Measurements from ENCODE around the gene AP2M1. TPM values are rescaled to one million over a fixed set of nuclear protein-coding genes. Genes with fewer than 3 reads are reported as not detected.

The AP2M1 gene
- total and polyA plus RNA-seq, 2 of the 13 experiments (the other 11 are each of a cell fraction or from before 2014, with no cell fraction given): 126 to 146 TPM

DNA sequence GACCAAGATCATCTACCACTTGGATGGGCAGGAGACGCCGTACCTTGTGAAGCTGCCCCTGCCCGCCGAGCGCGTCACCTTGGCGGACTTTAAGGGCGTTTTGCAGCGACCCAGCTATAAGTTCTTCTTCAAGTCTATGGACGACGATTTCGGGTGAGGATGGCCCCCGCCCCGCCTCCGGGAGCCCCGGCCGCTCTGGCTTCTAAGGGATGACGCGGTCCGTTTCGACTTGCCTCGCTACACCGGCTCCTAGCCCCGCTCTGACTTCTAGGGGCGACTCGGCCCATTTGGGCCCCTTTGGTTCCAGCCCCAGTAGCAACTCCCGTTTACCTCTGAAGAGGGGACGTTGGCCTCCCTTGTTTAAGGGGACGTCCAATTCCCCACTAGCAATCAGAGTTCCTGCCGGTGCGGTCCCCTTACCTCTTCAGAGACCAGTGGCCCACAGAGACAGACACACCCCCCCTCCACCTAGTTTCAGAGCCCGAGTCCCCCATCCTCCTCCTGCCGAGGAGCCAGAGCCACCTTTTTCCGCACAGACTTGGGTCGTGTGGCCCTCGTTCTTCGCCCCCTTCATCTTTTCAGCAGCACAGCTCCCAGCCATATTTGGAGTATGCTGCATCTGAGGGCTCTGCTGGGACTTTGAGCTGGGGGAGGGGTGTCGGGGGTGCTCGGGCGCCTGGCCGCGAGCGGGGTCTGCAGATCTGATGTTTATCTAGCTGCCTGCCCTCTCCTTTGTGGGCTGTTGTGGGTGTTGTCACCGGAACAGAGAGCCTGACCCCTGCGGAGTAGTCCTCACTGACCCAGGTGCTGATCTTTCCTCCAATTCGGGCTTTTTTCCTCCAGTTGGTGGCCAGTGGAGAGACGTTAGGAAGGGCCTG lies 18.8 kb upstream of the AP2M1 start:
- Histone ChIP-seq H3K27ac (ENCODE audit: extremely low read length, insufficient read depth, low read length) (peak overlapping the region; percentile 96), H3K9ac (ENCODE audit: insufficient read depth, low read depth, low read length) (peak overlapping the region; percentile 97), H3K4me2 (ENCODE audit: low read depth, low read length) (peak overlapping the region; percentile 92), H2AFZ (ENCODE audit: low read length) (no peak overlapping the region), H3K4me3 (replicated peaks in 1 of 3; ENCODE audit: insufficient read depth in 1 of 3, low read depth in 2 of 3, low read length in 3 of 3) (peak overlapping the region; percentile 77 to 100 (median 99)), H4K20me1 (ENCODE audit: insufficient read depth, low read length) (peaks cover 24% of the 10 kb centered on the region), H3K9me3 (ENCODE audit: low read length) (no peaks in the 10 kb centered on the region), H3K36me3 (replicated peaks in 1 of 2; ENCODE audit: control insufficient read depth in 1 of 2, insufficient read depth in 2 of 2, low read length in 2 of 2) (peaks cover 0 to 3% of the 10 kb centered on the region in 2 experiments; a peak in 2 of 5 replicates), H3K79me2 (ENCODE audit: insufficient read depth, low read length) (peaks cover 48% of the 10 kb centered on the region), H3K27me3 (ENCODE audit: control insufficient read depth in 1 of 2, insufficient read depth in 2 of 2, low read length in 2 of 2) (no peaks in the 10 kb centered on the region; a peak in 1 of 5 replicates), H3K4me1 (ENCODE audit: insufficient read depth, low read length) (peaks cover 45% of the 10 kb centered on the region)
- FAIRE-seq: peak; percentile 34
- DNase-seq (ENCODE audit: low spot score): peak; percentile 68
- intact Hi-C loops (cut with micrococcal nuclease; ENCODE audit: unreplicated experiment): loop anchor here (2.0 kb wide), 2 partner anchors 19 to 93 kb away; partner anchors contain the start of genes ALG3, AP2M1 and EEF1AKMT4
- 0% methylated on average over 25 of the region's 47 CpGs for whole genome bisulfite sequencing (ENCODE audit: low lambda C conversion rate)
- POLR2A ChIA-PET: interaction anchor here (0.8 to 3.1 kb wide), 15 partner anchors 9 to 181 kb away, joined by 3 to 28 read pairs (median 4); partner anchors contain the start of genes ABCC5, ABCF3, AP2M1 and EIF2B5
- BruUV-seq (replicated peaks): TSS peak; percentile 84
- CTCF ChIA-PET (ENCODE audit: low intra/inter-chr PET ratio, low total read pairs): no interaction called here
- in situ Hi-C loops (cut with HindIII; ENCODE audit: extremely low pct_ligation_motif_present, low pct_unique_long_range_greater_than_20kb): loop anchor here (5.0 kb wide), 1 partner anchor 91 kb away; the partner anchor contains the start of genes ALG3 and EEF1AKMT4
- ATAC-seq: peak; percentile 79
- TF ChIP-seq ZNF34 (CRISPR knock-in tag; IDR thresholded peaks at IDR 0.05; ENCODE audit: borderline replicate concordance) (no peak), MED8 (CRISPR knock-in tag; IDR thresholded peaks at IDR 0.05; ENCODE audit: insufficient replicate concordance) (no peak), ZBTB7A (CRISPR knock-in tag; IDR thresholded peaks at IDR 0.05) (no peak; the same call in 1 of the 2 replicates), ZSCAN29 (CRISPR knock-in tag; conservative IDR thresholded peaks at IDR 0.05) (peak; percentile 93), SMAD1 (CRISPR knock-in tag; IDR thresholded peaks at IDR 0.05; ENCODE audit: borderline replicate concordance, low read depth) (no peak), ZNF672 (CRISPR knock-in tag; IDR thresholded peaks at IDR 0.05) (no peak), MED1 (CRISPR knock-in tag; IDR thresholded peaks at IDR 0.05) (0 out of 2 replicates have a peak, but pooled peaks have one; percentile 3), ZNF780A (CRISPR knock-in tag; IDR thresholded peaks at IDR 0.05) (0 out of 2 replicates have a peak, but pooled peaks have one; percentile 55), ZNF274 (CRISPR knock-in tag; IDR thresholded peaks at IDR 0.05) (no peak), DR1 (CRISPR knock-in tag; IDR thresholded peaks at IDR 0.05) (no peak), RAD51 (IDR thresholded peaks at IDR 0.05; ENCODE audit: borderline replicate concordance) (no peak), ZNF572 (CRISPR knock-in tag; IDR thresholded peaks at IDR 0.05) (no peak), GATAD1 (CRISPR knock-in tag; IDR thresholded peaks at IDR 0.05) (0 out of 2 replicates have a peak, but pooled peaks have one; percentile 18)
- TF ChIP-seq, protein P1, sequence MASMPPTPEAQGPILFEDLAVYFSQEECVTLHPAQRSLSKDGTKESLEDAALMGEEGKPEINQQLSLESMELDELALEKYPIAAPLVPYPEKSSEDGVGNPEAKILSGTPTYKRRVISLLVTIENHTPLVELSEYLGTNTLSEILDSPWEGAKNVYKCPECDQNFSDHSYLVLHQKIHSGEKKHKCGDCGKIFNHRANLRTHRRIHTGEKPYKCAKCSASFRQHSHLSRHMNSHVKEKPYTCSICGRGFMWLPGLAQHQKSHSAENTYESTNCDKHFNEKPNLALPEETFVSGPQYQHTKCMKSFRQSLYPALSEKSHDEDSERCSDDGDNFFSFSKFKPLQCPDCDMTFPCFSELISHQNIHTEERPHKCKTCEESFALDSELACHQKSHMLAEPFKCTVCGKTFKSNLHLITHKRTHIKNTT (CRISPR knock-in tag; IDR thresholded peaks at IDR 0.05): no peak
- TF ChIP-seq, protein P2, sequence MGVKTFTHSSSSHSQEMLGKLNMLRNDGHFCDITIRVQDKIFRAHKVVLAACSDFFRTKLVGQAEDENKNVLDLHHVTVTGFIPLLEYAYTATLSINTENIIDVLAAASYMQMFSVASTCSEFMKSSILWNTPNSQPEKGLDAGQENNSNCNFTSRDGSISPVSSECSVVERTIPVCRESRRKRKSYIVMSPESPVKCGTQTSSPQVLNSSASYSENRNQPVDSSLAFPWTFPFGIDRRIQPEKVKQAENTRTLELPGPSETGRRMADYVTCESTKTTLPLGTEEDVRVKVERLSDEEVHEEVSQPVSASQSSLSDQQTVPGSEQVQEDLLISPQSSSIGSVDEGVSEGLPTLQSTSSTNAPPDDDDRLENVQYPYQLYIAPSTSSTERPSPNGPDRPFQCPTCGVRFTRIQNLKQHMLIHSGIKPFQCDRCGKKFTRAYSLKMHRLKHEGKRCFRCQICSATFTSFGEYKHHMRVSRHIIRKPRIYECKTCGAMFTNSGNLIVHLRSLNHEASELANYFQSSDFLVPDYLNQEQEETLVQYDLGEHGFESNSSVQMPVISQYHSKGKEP (CRISPR knock-in tag; IDR thresholded peaks at IDR 0.05): no peak
- TF ChIP-seq, protein P3, sequence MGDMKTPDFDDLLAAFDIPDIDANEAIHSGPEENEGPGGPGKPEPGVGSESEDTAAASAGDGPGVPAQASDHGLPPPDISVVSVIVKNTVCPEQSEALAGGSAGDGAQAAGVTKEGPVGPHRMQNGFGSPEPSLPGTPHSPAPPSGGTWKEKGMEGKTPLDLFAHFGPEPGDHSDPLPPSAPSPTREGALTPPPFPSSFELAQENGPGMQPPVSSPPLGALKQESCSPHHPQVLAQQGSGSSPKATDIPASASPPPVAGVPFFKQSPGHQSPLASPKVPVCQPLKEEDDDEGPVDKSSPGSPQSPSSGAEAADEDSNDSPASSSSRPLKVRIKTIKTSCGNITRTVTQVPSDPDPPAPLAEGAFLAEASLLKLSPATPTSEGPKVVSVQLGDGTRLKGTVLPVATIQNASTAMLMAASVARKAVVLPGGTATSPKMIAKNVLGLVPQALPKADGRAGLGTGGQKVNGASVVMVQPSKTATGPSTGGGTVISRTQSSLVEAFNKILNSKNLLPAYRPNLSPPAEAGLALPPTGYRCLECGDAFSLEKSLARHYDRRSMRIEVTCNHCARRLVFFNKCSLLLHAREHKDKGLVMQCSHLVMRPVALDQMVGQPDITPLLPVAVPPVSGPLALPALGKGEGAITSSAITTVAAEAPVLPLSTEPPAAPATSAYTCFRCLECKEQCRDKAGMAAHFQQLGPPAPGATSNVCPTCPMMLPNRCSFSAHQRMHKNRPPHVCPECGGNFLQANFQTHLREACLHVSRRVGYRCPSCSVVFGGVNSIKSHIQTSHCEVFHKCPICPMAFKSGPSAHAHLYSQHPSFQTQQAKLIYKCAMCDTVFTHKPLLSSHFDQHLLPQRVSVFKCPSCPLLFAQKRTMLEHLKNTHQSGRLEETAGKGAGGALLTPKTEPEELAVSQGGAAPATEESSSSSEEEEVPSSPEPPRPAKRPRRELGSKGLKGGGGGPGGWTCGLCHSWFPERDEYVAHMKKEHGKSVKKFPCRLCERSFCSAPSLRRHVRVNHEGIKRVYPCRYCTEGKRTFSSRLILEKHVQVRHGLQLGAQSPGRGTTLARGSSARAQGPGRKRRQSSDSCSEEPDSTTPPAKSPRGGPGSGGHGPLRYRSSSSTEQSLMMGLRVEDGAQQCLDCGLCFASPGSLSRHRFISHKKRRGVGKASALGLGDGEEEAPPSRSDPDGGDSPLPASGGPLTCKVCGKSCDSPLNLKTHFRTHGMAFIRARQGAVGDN (CRISPR knock-in tag; IDR thresholded peaks at IDR 0.05): peak; percentile 41; the same call in 1 of the 2 replicates
